H9 (cell line): Measurements from ENCODE around the gene MICU1. TPM values are rescaled to one million over a fixed set of nuclear protein-coding genes. Genes with fewer than 3 reads are reported as not detected.

Experiments
- DNase-seq: peaks from one replicate; pipeline ENCODE4 v3.0.0-alpha.2; 2017
- H2AFZ ChIP-seq: one replicate; pipeline ENCODE4 v1.6.1; 2013; ENCODE audit warnings: mild to moderate bottlenecking, low read length, control low read depth, moderate library complexity
- H2AK5ac ChIP-seq: 2 replicates; pipeline ENCODE4 v1.6.1; 2013; ENCODE audit warnings: low read length, control low read depth, mixed read lengths; ENCODE audit not compliant: insufficient read length
- H2BK120ac ChIP-seq: one replicate; pipeline ENCODE4 v1.6.1; 2013; ENCODE audit warnings: low read depth, mild to moderate bottlenecking, low read length, control low read depth, inconsistent platforms; ENCODE audit not compliant: poor library complexity, severe bottlenecking
- H2BK12ac ChIP-seq: 2 replicates; pipeline ENCODE4 v1.6.1; 2013; ENCODE audit warnings: low read length, control low read depth, mixed read lengths, low read depth; ENCODE audit not compliant: insufficient read length
- H2BK15ac ChIP-seq: 2 replicates; pipeline ENCODE4 v1.6.1; 2013; ENCODE audit warnings: low read depth, low read length, control low read depth
- H2BK20ac ChIP-seq: one replicate; pipeline ENCODE4 v1.6.1; 2013; ENCODE audit warnings: low read depth, mild to moderate bottlenecking, low read length, control low read depth, inconsistent platforms; ENCODE audit not compliant: poor library complexity, severe bottlenecking
- H2BK5ac ChIP-seq: 2 replicates; pipeline ENCODE4 v1.6.1; 2013; ENCODE audit warnings: low read length, control low read depth, mixed read lengths; ENCODE audit not compliant: insufficient read length
- H3K14ac ChIP-seq: 2 replicates; pipeline ENCODE4 v1.6.1; 2013; ENCODE audit warnings: low read length, control low read depth; ENCODE audit not compliant: insufficient read depth
- H3K18ac ChIP-seq: 2 replicates; pipeline ENCODE4 v1.6.1; 2013; ENCODE audit warnings: low read depth, mild to moderate bottlenecking, mixed read lengths, low read length, control low read depth; ENCODE audit not compliant: insufficient read length
- H3K23ac ChIP-seq: 2 replicates; pipeline ENCODE4 v1.6.1; 2013; ENCODE audit warnings: low read length, control low read depth, mixed read lengths, low read depth; ENCODE audit not compliant: insufficient read length
- H3K23me2 ChIP-seq: 2 replicates; pipeline ENCODE4 v1.6.1; 2013; ENCODE audit warnings: low read depth, mild to moderate bottlenecking, mixed read lengths, low read length, control low read depth; ENCODE audit not compliant: insufficient read length, poor library complexity, severe bottlenecking
- H3K27ac ChIP-seq: 2 replicates; pipeline ENCODE4 v1.5.1; 2013; ENCODE audit warnings: low read length, control low read depth, mixed read lengths, low read depth; ENCODE audit not compliant: insufficient read length
- H3K27me3 ChIP-seq: 2 replicates; pipeline ENCODE4 v1.6.1; 2013; ENCODE audit warnings: low read length, control low read depth, inconsistent platforms; ENCODE audit not compliant: insufficient read depth
- H3K4ac ChIP-seq: 2 replicates; pipeline ENCODE4 v1.6.1; 2013; ENCODE audit warnings: low read depth, mild to moderate bottlenecking, control low read depth, inconsistent platforms, low read length, moderate library complexity
- H3K4me1 ChIP-seq: 2 replicates; pipeline ENCODE4 v1.6.1; 2013; ENCODE audit warnings: low read length, control low read depth, inconsistent platforms; ENCODE audit not compliant: insufficient read depth
- H3K4me2 ChIP-seq: 2 replicates; pipeline ENCODE4 v1.6.1; 2013; ENCODE audit warnings: low read length, control low read depth, mixed read lengths; ENCODE audit not compliant: insufficient read length, insufficient read depth
- H3K56ac ChIP-seq: 2 replicates; pipeline ENCODE4 v1.6.1; 2013; ENCODE audit warnings: low read depth, mild to moderate bottlenecking, mixed read lengths, low read length, control low read depth; ENCODE audit not compliant: insufficient read length
- H3K79me1 ChIP-seq: 2 replicates; pipeline ENCODE4 v1.6.1; 2013; ENCODE audit warnings: low read depth, mild to moderate bottlenecking, moderate library complexity, low read length, control low read depth, inconsistent platforms; ENCODE audit not compliant: insufficient read depth, poor library complexity, severe bottlenecking
- H3K79me2 ChIP-seq: 2 replicates; pipeline ENCODE4 v1.6.1; 2013; ENCODE audit warnings: low read length, control low read depth, inconsistent platforms; ENCODE audit not compliant: insufficient read depth
- H3K9ac ChIP-seq: 2 replicates; pipeline ENCODE4 v1.6.1; 2013; ENCODE audit warnings: low read length, control low read depth, mixed read lengths; ENCODE audit not compliant: insufficient read length; ENCODE audit errors: extremely low read depth
- H3K9me3 ChIP-seq: one replicate; pipeline ENCODE4 v1.6.1; 2013; ENCODE audit warnings: low read depth, low read length, inconsistent platforms; ENCODE audit not compliant: control insufficient read depth
- H3T11ph ChIP-seq: one replicate; pipeline ENCODE4 v1.6.1; 2013; ENCODE audit warnings: mild to moderate bottlenecking, low read length, control low read depth, inconsistent platforms
- H4K20me1 ChIP-seq: one replicate; pipeline ENCODE4 v1.6.1; 2013; ENCODE audit not compliant: control insufficient read depth, insufficient read length, insufficient read depth
- H4K5ac ChIP-seq: 2 replicates; pipeline ENCODE4 v1.6.1; 2013; ENCODE audit warnings: low read depth, mild to moderate bottlenecking, mixed read lengths, low read length, control low read depth; ENCODE audit not compliant: insufficient read length
- H4K8ac ChIP-seq: replicated peaks from 2 replicates; pipeline ENCODE4 v1.6.1; 2013; ENCODE audit warnings: low read length, control low read depth, mixed read lengths, low read depth; ENCODE audit not compliant: insufficient read length
- H4K91ac ChIP-seq: 2 replicates; pipeline ENCODE4 v1.6.1; 2013; ENCODE audit warnings: low read depth, mild to moderate bottlenecking, moderate library complexity, mixed read lengths, low read length, control low read depth; ENCODE audit not compliant: insufficient read length
- H3K27ac Mint-ChIP-seq, 3 experiments: 2 replicates in 2 of 3; 3 replicates in 1 of 3; pipeline ENCODE4 v1.8.0; 2020 to 2021; ENCODE audit warnings: mixed read lengths in 3 of 3, mild to moderate bottlenecking in 1 of 3, moderate library complexity in 1 of 3
- H3K27me3 Mint-ChIP-seq: 2 replicates; pipeline ENCODE4 v1.8.0; 2021; ENCODE audit warnings: low read depth, mild to moderate bottlenecking, moderate library complexity, mixed read lengths
- H3K36me3 Mint-ChIP-seq, 3 experiments: 2 replicates in 2 of 3; 3 replicates in 1 of 3; pipeline ENCODE4 v1.8.0; 2020 to 2021; ENCODE audit warnings: low read depth in 3 of 3, mixed read lengths in 3 of 3; ENCODE audit not compliant: insufficient read depth in 1 of 3
- H3K4me1 Mint-ChIP-seq, 2 experiments: 2 replicates each; pipeline ENCODE4 v1.8.0; 2020; ENCODE audit warnings: mixed read lengths in 2 of 2
- H3K4me3 Mint-ChIP-seq, 2 experiments: 2 replicates in 1 of 2; 3 replicates in 1 of 2; pipeline ENCODE4 v1.8.0; 2020 to 2021; ENCODE audit warnings: mild to moderate bottlenecking in 2 of 2, mixed read lengths in 2 of 2, moderate library complexity in 1 of 2
- H3K9me3 Mint-ChIP-seq, 2 experiments: 2 replicates in 1 of 2; 3 replicates in 1 of 2; pipeline ENCODE4 v1.8.0; 2020; ENCODE audit warnings: mild to moderate bottlenecking in 2 of 2, mixed read lengths in 2 of 2, moderate library complexity in 1 of 2
- WGBS: extraction: QIAGEN DNeasy Blood & Tissue Kit; methylation state at CpG from one replicate; pipeline ENCODE4 v1.1.7; 2013; ENCODE audit warnings: missing lambda C conversion rate, low lambda C conversion rate, mixed read lengths; ENCODE audit not compliant: insufficient read length; ENCODE audit errors: extremely low coverage; 5-methylcytosine and 5-hydroxymethylcytosine counted together
- total RNA-seq: library from RNA; stranded (reverse); gene quantifications from 2 replicates; pipeline ENCODE4 v1.2.1, GENCODE V29; 2021
- TF ChIP-seq, protein P1 (sequence below): fragments of 200-600 bp; sonication (generic); conservative IDR thresholded peaks from 3 replicates; pipeline ENCODE4 v1.8.0; 2021; ENCODE audit warnings: antibody characterized with exemption, mild to moderate bottlenecking

The MICU1 gene
- total RNA-seq, 1 experiment from 2014 or later, result 33.2 TPM

DNA sequence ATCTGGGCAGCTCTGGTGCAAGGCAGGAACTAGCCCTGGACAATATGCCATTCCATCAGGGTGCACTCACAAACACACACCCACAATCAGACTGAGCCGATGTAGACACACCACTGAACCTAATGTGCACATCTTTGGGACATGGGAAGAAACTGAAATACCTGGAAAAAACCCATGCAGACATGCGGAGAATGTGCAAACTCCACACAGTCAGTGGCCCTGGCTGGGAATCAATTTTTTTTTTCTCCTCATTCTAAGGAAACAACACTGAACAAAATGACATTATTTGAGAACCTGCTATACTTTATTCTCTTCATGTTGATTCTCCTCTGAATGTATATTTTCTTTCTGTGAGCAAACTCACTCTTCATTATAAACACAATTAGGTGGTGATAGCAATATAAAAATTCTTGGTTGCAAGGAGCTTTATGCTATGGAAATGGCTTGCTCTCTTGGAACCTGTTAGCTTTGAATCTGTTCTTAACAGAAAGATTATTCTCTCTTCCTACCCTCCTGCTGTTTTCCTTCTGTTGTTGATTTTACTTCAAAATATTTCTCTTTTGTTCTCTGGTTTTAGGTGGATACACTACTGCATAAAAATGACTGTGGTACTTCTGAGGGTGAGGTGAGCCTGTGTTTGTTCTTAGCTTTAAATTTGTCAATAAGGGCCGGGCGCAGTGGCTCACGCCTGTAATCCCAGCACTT is 33.0 kb upstream of the MICU1 start:
- Histone ChIP-seq H3K4me1 (peaks cover 2% of the 10 kb centered on the region; the same call in 1 of the 2 replicates), H3K4ac (no peak overlapping the region), H4K8ac (no peak overlapping the region), H3K9ac (no peak overlapping the region), H3K27me3 (no peaks in the 10 kb centered on the region), H2AFZ (no peak overlapping the region), H4K20me1 (no peaks in the 10 kb centered on the region), H3K79me1 (no peaks in the 10 kb centered on the region), H3K14ac (no peak overlapping the region), H4K5ac (no peak overlapping the region), H3K9me3 (no peaks in the 10 kb centered on the region), H3K23ac (no peak overlapping the region), H2AK5ac (no peak overlapping the region), H4K91ac (no peak overlapping the region), H3T11ph (no peak overlapping the region), H3K4me2 (no peak overlapping the region), H2BK20ac (no peak overlapping the region), H2BK15ac (no peak overlapping the region), H2BK120ac (no peak overlapping the region), H3K79me2 (no peaks in the 10 kb centered on the region), H3K23me2 (no peaks in the 10 kb centered on the region), H3K18ac (no peak overlapping the region), H3K27ac (no peak overlapping the region), H2BK5ac (no peak overlapping the region), H2BK12ac (no peak overlapping the region), H3K56ac (no peak overlapping the region)
- H3K9me3 Mint-ChIP-seq, result peaks cover 0 to 3% of the 10 kb centered on the region in 2 experiments; a peak in 1 of 5 replicates
- H3K27me3 Mint-ChIP-seq, result no peaks in the 10 kb centered on the region
- H3K4me1 Mint-ChIP-seq, result peaks cover 4 to 11% of the 10 kb centered on the region in 2 experiments
- H3K36me3 Mint-ChIP-seq, result no peaks in the 10 kb centered on the region
- peak overlapping the region in 1 of 3 experiments; percentile 7; a peak in 2 of 7 replicates for H3K27ac Mint-ChIP-seq
- WGBS, result no CpG with 5 or more reads among the region's 5 CpGs
- TF ChIP-seq, protein P1, sequence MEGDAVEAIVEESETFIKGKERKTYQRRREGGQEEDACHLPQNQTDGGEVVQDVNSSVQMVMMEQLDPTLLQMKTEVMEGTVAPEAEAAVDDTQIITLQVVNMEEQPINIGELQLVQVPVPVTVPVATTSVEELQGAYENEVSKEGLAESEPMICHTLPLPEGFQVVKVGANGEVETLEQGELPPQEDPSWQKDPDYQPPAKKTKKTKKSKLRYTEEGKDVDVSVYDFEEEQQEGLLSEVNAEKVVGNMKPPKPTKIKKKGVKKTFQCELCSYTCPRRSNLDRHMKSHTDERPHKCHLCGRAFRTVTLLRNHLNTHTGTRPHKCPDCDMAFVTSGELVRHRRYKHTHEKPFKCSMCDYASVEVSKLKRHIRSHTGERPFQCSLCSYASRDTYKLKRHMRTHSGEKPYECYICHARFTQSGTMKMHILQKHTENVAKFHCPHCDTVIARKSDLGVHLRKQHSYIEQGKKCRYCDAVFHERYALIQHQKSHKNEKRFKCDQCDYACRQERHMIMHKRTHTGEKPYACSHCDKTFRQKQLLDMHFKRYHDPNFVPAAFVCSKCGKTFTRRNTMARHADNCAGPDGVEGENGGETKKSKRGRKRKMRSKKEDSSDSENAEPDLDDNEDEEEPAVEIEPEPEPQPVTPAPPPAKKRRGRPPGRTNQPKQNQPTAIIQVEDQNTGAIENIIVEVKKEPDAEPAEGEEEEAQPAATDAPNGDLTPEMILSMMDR, result no peak
- no peak overlapping the region for H3K4me3 Mint-ChIP-seq
- DNase-seq, result no peak
